NB4 (cell line): ENCODE data around the gene ALPP.

Source experiments
- MYC ChIP-seq: IDR thresholded peaks from 2 replicates; pipeline ENCODE4 v1.6.1; 2011; ENCODE audit warnings: low read depth, low read length
- POLR2A ChIP-seq: IDR thresholded peaks from 2 replicates; pipeline ENCODE4 v1.6.1; 2011; ENCODE audit warnings: mild to moderate bottlenecking; ENCODE audit not compliant: insufficient read length; ENCODE audit errors: extremely low read depth
- TF ChIP-seq, protein P1 (sequence below): IDR thresholded peaks from one replicate; pipeline ENCODE4 v1.5.1; 2012; ENCODE audit warnings: low read depth, low read length
- TF ChIP-seq, protein P2 (sequence below): IDR thresholded peaks from 2 replicates; pipeline ENCODE4 v1.6.1; 2011; ENCODE audit warnings: low read depth, low read length

DNA sequence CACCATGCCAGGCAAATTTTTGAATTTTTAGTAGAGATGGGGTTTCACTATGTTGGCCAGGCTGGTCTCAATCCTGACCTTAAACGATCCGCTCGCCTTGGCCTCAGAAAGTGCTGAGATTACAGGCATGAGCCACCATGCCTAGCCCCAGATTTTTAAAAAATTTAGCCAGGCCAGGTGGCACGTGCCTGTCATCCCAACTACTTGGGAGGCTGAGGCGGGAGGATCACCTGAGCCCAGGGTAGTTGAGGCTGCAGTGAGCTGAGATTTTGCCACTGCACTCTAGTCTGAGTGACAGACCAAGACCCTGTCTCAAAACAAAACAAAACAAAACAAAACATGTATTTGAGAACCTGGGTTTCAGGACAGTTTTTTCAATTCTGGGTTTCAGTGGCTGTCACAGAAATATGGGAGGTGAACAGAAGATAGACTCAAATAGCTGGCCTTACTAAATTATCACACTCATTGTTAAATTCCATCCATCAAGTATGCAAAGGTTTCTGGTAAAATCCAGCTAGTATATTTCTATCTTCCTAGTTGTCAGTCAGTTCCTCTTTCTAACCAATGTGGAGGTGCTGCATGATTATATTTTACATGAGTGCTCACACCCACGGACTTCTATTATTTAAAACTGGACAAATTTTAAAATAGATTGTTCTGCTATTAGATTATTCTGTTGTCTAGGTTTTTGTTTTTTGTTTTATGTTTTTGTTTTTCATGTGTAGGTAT, 33.5 kb downstream of the ALPP start:
- TF ChIP-seq, protein P1, sequence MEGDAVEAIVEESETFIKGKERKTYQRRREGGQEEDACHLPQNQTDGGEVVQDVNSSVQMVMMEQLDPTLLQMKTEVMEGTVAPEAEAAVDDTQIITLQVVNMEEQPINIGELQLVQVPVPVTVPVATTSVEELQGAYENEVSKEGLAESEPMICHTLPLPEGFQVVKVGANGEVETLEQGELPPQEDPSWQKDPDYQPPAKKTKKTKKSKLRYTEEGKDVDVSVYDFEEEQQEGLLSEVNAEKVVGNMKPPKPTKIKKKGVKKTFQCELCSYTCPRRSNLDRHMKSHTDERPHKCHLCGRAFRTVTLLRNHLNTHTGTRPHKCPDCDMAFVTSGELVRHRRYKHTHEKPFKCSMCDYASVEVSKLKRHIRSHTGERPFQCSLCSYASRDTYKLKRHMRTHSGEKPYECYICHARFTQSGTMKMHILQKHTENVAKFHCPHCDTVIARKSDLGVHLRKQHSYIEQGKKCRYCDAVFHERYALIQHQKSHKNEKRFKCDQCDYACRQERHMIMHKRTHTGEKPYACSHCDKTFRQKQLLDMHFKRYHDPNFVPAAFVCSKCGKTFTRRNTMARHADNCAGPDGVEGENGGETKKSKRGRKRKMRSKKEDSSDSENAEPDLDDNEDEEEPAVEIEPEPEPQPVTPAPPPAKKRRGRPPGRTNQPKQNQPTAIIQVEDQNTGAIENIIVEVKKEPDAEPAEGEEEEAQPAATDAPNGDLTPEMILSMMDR = no peak
- TF ChIP-seq POLR2A (no peak), MYC (no peak)
- TF ChIP-seq, protein P2, sequence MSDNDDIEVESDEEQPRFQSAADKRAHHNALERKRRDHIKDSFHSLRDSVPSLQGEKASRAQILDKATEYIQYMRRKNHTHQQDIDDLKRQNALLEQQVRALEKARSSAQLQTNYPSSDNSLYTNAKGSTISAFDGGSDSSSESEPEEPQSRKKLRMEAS = no peak
